GM21447 (cell line): ENCODE data around the gene PLXNA3.
"Not testable (repeated sequence)": the region's sequence is repeated elsewhere in the genome, so short reads cannot be mapped to it uniquely, and the experiment has no call there.

Experiments
- ATAC-seq: cut with Tn5 transposase; IDR thresholded peaks from one replicate; pipeline ENCODE4 v1.9.1; 2021; ENCODE audit not compliant: unreplicated experiment

PLXNA3 gene

GRCh38 chrX:154496591-154497137, 38.6 kb downstream of the PLXNA3 start:
- ATAC-seq, result not testable (repeated sequence)

- not testable (repeated sequence) for ATAC-seq
These were observed 43.3 kb downstream of the PLXNA3 start for GRCh38 chrX:154501423-154501822.

GRCh38 chrX:154502098-154502497, 44.0 kb downstream of the PLXNA3 start:
- no peak for ATAC-seq

- no peak for ATAC-seq
These were observed 44.9 kb downstream of the PLXNA3 start for GRCh38 chrX:154502989-154503388.

DNA sequence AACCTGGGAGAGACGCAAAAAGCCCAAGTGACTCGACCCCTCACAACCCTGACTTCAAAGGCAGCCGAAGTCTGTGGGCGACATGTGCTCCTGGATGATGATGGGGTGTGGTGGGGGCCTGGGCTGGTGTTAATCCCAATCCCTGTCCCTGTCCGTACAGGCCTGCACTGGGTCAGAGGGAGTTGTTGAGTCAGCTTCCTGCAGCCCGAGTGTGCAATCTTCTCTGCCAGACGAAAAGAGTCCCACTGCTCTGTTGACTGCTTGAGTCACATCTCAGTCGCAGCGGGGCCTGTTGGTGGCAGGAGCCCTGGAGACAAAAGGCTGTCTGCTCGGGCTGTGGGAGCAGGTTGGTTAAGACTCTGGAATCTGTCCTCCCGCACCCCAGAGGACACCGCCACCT, 47.7 kb downstream of the PLXNA3 start:
- ATAC-seq, result no peak

DNA sequence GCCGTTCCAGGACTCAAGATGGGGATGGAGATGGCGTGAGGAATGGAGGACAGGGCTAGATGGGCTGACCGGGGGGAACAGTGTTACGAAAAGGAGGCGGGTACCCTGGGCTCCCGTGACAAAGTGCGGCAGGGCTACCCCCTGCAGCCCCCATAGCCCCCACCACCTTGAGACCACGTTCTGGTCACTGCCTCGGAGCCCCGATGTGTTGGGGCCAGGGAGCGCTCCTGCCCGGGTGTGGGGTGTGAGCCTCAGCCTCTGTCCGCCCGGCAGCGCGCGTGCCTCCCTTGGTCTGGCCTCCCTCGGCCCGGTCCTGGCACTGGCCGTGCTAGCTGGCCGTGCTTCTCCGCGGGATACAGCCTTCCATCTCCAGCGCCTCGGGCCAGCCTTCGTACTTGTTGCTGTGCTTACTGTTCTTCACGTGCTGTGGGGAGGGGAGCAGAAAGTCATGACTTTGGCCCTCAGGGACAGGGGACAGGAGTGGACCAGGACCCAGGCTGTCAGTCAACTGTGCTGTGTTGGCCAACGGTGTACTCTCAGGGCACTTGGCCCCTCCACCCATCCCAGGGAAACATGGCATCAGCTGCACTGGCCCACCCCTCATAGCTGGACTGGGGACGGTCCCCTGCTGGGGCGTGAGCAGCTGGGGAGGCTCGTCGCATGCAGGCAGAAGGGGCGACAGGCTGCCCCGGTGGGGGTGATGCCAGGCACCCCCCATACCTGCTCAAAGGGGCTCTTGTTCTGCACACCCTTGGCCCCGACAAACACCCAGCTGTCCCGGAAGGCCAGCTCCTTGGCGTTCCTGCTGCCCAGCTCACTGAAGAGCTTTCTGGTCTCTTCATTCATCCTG, 48.6 kb downstream of the PLXNA3 start:
- ATAC-seq, result no peak

GRCh38 chrX:154507673-154508383, 49.7 kb downstream of the PLXNA3 start:
- no peak for ATAC-seq

DNA sequence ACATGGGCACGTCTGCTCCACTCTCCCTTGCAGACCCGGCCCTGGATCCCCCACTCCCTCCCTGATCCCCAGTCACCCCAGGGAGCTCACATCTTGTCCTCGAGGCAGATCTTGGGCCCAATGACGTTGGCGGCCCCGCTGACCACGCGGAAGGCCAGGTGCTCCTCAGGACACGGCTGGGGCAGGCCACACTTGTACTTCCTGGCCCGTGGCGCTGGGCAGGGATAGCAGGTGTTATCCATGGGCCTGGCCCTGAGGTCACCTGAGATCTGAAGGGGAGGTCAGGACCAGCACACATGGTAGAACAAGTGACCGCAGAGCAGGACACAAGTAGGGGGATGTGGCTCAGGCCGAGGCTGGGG, 50.3 kb downstream of the PLXNA3 start:
- ATAC-seq, result no peak

GRCh38 chrX:154509455-154509854, 51.4 kb downstream of the PLXNA3 start:
- no peak for ATAC-seq

GRCh38 chrX:154511761-154512160, 53.7 kb downstream of the PLXNA3 start:
- no peak for ATAC-seq

DNA sequence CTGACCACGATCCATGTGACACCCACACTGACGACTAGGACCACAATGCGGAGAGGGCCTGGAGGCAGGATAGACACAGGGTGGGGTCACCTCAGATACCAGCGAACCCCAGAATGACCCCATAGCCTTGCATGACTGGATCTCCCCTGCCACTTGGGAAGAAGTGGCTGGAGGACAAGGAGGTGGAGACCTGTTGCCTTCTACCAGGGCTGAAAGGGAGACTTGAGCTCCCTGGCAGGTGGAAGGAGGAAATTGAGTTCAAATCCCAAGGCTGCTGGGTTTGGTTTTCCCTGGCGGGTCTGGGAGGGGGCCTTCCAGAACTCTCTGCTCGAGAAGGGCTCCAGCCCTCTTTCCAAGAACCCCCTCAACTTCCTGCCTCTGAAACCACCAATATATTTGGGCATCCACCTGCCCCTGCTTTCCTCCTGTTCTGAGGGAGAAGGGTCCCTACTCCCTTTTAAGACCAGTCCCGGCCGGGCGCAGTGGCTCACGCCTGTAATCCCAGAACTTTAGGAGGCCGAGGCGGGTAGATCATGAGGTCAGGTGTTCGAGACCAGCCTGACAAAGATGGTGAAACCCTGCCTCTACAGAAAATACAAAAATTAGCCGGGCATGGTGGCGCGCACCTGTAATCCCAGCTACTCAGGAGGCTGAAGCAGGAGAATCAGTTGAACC, 54.9 kb downstream of the PLXNA3 start:
- ATAC-seq, result no peak

GRCh38 chrX:154513716-154514115, 55.6 kb downstream of the PLXNA3 start:
- no peak for ATAC-seq

DNA sequence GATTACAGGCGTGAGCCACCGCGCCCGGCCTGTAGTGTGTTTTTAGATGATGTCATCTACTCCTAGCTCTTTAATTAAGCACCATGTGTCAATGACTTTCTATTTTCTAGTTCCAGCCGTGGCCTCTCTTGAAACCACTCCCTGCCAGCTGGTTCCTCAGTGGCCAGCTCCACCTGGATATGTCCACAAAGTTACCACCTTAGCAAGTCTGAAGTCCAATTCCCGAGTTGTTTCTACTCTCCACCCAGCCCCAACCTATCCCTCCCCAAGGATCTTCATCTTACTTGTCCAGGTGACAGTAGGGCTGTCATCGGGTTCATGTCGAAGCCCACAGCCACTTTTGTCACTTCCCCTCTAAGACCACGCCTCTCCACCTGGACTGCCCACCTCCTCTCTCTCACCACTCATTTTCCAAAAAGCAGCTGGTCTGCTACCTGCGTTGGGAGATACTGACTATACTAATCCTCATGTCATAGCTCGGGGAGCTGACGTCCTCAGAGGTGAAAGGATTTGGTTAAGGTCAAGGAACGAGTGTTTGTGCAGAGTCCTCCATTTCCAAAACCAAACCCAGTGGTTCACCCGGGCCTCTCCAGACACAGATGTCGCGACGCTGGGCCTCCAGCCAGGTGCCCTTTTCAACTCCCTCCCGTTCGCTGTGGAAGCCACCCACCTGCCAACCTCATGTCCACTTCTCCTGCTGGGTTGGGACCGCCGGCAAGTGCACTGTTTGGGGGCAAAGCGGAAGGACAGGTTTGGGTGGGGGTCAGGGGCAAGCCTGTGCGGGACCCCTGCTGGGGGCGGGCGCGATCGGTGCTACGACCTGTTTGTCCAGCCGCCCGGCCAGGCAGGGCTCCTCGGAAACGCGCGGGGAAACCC, 57.2 kb downstream of the PLXNA3 start:
- no peak for ATAC-seq

- peak; percentile 82 for ATAC-seq
These were observed 58.0 kb downstream of the PLXNA3 start, which contains the start of gene FAM3A for GRCh38 chrX:154515966-154516655. Gene FAM3A, minus strand, starts transcription at chrX:154516232. Its CDS starts 460 bp downstream, at chrX:154515772.

GRCh38 chrX:154516656-154517100, 58.6 kb downstream of the PLXNA3 start:
- peak; percentile 15 for ATAC-seq

DNA sequence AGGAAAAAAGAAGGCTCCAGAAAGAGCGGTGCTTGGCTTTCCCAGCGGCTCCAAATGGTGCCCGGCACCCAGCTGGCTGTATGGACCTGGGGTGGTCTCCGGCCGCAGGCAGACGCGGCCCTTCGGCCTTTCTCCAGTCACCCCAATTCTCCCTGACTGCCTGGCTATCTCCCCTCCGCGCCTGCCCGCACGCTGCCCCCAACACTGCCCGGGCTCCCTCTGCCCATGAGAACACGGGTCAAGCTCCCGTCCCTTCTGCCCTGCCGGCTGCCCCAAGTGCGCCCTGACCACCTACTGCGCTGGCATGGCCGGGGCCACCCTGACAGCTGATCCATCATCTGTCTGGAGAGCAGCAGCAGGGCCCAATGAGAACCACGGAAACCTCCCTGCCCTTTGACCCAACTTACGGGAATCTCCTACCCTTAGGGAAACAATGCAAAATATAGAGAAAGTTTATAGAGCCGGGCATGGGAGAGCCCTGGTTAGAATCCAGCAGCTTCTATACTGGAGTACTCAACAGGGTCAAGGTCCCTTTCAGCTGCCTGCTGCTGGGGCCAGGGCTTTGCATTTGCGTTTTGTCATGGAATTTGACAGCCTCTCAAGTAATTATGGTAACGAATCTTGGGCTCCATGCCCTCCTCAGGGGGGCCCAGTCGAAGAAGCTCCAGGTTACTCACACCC, 59.2 kb downstream of the PLXNA3 start:
- no peak for ATAC-seq

- ATAC-seq, result no peak
These were observed 61.3 kb downstream of the PLXNA3 start for GRCh38 chrX:154519389-154519788.

GRCh38 chrX:154525606-154526490, 67.8 kb downstream of the PLXNA3 start:
- ATAC-seq, result no peak
